Sigmoid colon (tissue), 7 donors: ENCODE measurements around the gene FAM149B1. TPM values are rescaled to one million over a fixed set of nuclear protein-coding genes. Genes with fewer than 3 reads are reported as not detected.

Experiments used
- DNase-seq: peaks from one replicate; pipeline ENCODE4 v3.0.0-alpha.2; 2019
- H3K27ac ChIP-seq, 4 donors: fragments of 200-600 bp; sonication (generic); one replicate each; pipeline ENCODE4 v1.5.1; 2016 to 2019; ENCODE audit warnings: mild to moderate bottlenecking in 1 of 4
- H3K27me3 ChIP-seq, 3 donors: fragments of 200-600 bp; sonication (generic); one replicate each; pipeline ENCODE4 v1.5.1; 2019; ENCODE audit warnings: mild to moderate bottlenecking in 1 of 3
- H3K36me3 ChIP-seq, 4 donors: fragments of 200-600 bp; sonication (generic); one replicate each; pipeline ENCODE4 v1.5.1; 2016 to 2019
- H3K4me1 ChIP-seq, 4 donors: fragments of 200-600 bp; sonication (generic); one replicate each; pipeline ENCODE4 v1.5.1; 2017 to 2019
- H3K4me3 ChIP-seq, 4 donors: fragments of 200-600 bp; sonication (generic); one replicate each; pipeline ENCODE4 v1.5.1; 2017 to 2019; ENCODE audit warnings: mild to moderate bottlenecking in 2 of 4, moderate library complexity in 1 of 4
- H3K9me3 ChIP-seq, 4 donors: fragments of 200-600 bp in 3 of 4; sonication (generic) in 3 of 4; one replicate each; pipeline versions ENCODE4 v1.5.1 to v1.6.1; 2013 to 2019
- CTCF ChIP-seq, 4 experiments: fragments of 450-650 bp in 3 of 4; fragments of 200-600 bp in 1 of 4; IDR thresholded peaks; one replicate each; pipeline ENCODE4 v1.5.1; 2016 to 2019; ENCODE audit warnings: antibody characterized with exemption in 4 of 4, mild to moderate bottlenecking in 3 of 4, moderate library complexity in 2 of 4
- EP300 ChIP-seq, 4 donors: sonication (generic); formaldehyde crosslinking; IDR thresholded peaks; one replicate each; pipeline ENCODE4 v1.6.1; 2017; ENCODE audit warnings: antibody characterized with exemption in 4 of 4
- POLR2A ChIP-seq, 2 donors: fragments of 450-650 bp; IDR thresholded peaks; one replicate each; pipeline ENCODE4 v1.6.1; 2016; ENCODE audit warnings: antibody characterized with exemption in 2 of 2, mild to moderate bottlenecking in 2 of 2, moderate library complexity in 2 of 2
- POLR2AphosphoS5 ChIP-seq, 4 donors: sonication (generic); formaldehyde crosslinking; IDR thresholded peaks; one replicate each; pipeline ENCODE4 v1.6.1; 2017; ENCODE audit warnings: antibody characterized with exemption in 4 of 4
- WGBS, 2 donors: extraction: QIAGEN DNeasy Blood & Tissue Kit; methylation state at CpG; one replicate each; pipeline ENCODE4 v1.1.7; 2013; 5-methylcytosine and 5-hydroxymethylcytosine counted together
- intact Hi-C: fragments of 100-400 bp; cut with DNase I; formaldehyde crosslinking; loops from one replicate; pipeline ENCODE4 v1.15.1; 2023
- polyA plus RNA-seq, 3 donors: library from polyadenylated mRNA; stranded (reverse); fragments of 200-250 nt; gene quantifications; one replicate each; pipeline ENCODE4 v1.2.3, GENCODE V29; 2013
- total RNA-seq, 4 donors: library from RNA; depleted of rRNA; stranded (reverse); fragments of >200 nt; gene quantifications; one replicate each; pipeline ENCODE4 v1.1.0, GENCODE V29; 2016
- donor health status: healthy with polysubstance abuse.
- donor health status: Bipolar disorder and iron deficiency.
- donor health status: healthy.

Gene FAM149B1
- total and polyA plus RNA-seq, 7 donors: 12.1 to 22.7 (median 14.4) TPM

GRCh38 chr10:73174148-73174925 is 6.4 kb downstream of the FAM149B1 start:
- peaks cover 0 to under 1% (median 0%) of the 10 kb centered on the region in 4 donors for H3K4me1 ChIP-seq
- H3K4me3 ChIP-seq: no peak overlapping the region
- TF ChIP-seq POLR2A (IDR thresholded peaks at IDR 0.05) (no peak), POLR2AphosphoS5 (IDR thresholded peaks at IDR 0.05) (no peak)
- no peak overlapping the region for H3K27ac ChIP-seq
- WGBS, 2 donors: 93 to 98% methylated on average over 1 of the region's 1 CpG
- no peaks in the 10 kb centered on the region for H3K27me3 ChIP-seq
- H3K36me3 ChIP-seq: peaks cover 0 to 37% (median 0%) of the 10 kb centered on the region in 4 donors
- no peak for DNase-seq
- H3K9me3 ChIP-seq: no peaks in the 10 kb centered on the region
- intact Hi-C loops: no loop called here

DNA sequence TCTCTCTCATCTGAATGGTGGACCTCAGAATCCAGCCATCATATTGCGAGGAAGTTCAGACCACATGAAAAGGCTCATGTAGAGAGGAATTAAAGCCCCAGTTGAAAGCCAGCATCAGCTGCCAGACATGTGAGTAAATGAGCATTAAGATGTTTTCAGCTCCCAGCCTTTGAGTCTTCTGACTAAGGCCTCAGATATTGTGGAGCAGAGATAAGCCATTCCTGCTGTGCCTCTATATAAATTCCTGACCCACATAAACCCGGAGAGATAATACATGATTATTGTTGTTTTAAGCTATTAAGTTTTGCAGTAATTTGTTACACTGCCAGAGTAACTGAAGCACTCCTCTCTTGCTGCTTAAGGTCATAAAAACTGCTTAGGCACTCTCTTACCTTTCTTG is 14.6 kb downstream of the FAM149B1 start:
- H3K4me1 ChIP-seq: no peaks in the 10 kb centered on the region
- peaks cover 0 to 67% (median 11%) of the 10 kb centered on the region in 4 donors for H3K36me3 ChIP-seq
- no peak overlapping the region for H3K4me3 ChIP-seq
- no peaks in the 10 kb centered on the region for H3K27me3 ChIP-seq
- no peak overlapping the region for H3K27ac ChIP-seq
- TF ChIP-seq EP300 (IDR thresholded peaks at IDR 0.05) (no peak), POLR2AphosphoS5 (IDR thresholded peaks at IDR 0.05) (no peak)
- WGBS, 2 donors: 80 to 85% methylated on average over 2 of the region's 2 CpGs
- no peaks in the 10 kb centered on the region for H3K9me3 ChIP-seq
- intact Hi-C loops: no loop called here
- no peak for DNase-seq

- 95% methylated on average over 3 of the region's 3 CpGs for WGBS, 2 donors
- TF ChIP-seq POLR2AphosphoS5 (IDR thresholded peaks at IDR 0.05) (no peak), EP300 (IDR thresholded peaks at IDR 0.05) (no peak), CTCF (IDR thresholded peaks at IDR 0.05) (no peak), POLR2A (IDR thresholded peaks at IDR 0.05) (no peak)
Observed at GRCh38 chr10:73183667-73184281, 15.9 kb downstream of the FAM149B1 start.

DNA sequence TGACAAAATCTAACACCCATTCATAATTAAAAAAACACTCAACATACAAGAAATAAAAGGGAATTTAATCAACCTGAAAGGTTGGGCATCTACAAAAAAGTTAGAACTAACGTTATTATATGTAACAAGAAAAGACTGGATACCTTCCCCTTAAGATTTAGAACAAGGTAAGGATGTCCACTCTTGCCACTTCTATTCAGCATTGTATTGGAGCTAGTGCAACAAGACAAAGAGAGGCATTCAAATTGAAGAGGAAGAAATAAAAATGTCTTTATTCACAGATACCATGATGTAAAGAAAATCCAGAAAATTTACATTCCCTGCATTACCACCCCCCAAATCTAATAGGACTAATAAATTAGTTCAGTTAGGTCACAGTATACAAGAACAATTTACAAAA is 18.3 kb downstream of the FAM149B1 start:
- WGBS, 2 donors: 88 to 95% methylated on average over 1 of the region's 1 CpG
- Histone ChIP-seq H3K27me3 (no peaks in the 10 kb centered on the region), H3K9me3 (no peaks in the 10 kb centered on the region), H3K27ac (no peak overlapping the region), H3K4me1 (no peaks in the 10 kb centered on the region), H3K4me3 (no peak overlapping the region), H3K36me3 (peaks cover 0 to 33% (median 8%) of the 10 kb centered on the region in 4 donors)
- TF ChIP-seq EP300 (IDR thresholded peaks at IDR 0.05) (no peak), CTCF (IDR thresholded peaks at IDR 0.05) (no peak), POLR2AphosphoS5 (IDR thresholded peaks at IDR 0.05) (no peak), POLR2A (IDR thresholded peaks at IDR 0.05) (no peak)
- intact Hi-C loops: no loop called here
- DNase-seq: no peak

More at GRCh38 chr10:73183667-73184281, 15.9 kb downstream of the FAM149B1 start:
- Histone ChIP-seq H3K36me3 (peaks cover 0 to 57% (median 11%) of the 10 kb centered on the region in 4 donors), H3K4me1 (no peaks in the 10 kb centered on the region), H3K9me3 (no peaks in the 10 kb centered on the region), H3K4me3 (no peak overlapping the region), H3K27ac (no peak overlapping the region), H3K27me3 (no peaks in the 10 kb centered on the region)
- intact Hi-C loops: no loop called here
- DNase-seq: no peak

DNA sequence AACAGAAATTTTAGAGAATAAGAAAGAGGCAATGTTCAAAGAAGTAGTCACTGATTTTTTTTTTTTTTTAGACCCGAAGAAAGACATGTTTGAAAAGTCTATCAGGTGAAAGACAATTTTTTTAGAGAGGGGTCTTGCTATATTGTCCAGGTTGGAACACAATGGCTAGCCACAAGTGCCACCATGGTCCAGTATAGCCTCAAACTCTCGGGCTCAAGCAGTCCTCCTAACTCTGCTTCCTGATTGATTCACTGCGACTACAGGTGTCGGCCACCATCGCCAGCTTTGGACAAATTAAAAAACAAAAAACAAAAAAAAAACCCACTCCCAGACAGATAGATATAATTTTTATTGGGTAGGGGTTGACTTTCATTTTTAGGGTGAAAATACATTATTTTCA is 22.3 kb downstream of the FAM149B1 start:
- H3K27me3 ChIP-seq: no peaks in the 10 kb centered on the region
- H3K36me3 ChIP-seq: peaks cover 0 to 34% (median 0%) of the 10 kb centered on the region in 4 donors
- intact Hi-C loops: no loop called here
- DNase-seq: no peak
- no peaks in the 10 kb centered on the region for H3K9me3 ChIP-seq
- 96 to 97% methylated on average over 5 of the region's 5 CpGs for WGBS, 2 donors
- no peak overlapping the region for H3K4me3 ChIP-seq
- no peak overlapping the region for H3K27ac ChIP-seq
- TF ChIP-seq POLR2A (IDR thresholded peaks at IDR 0.05) (no peak), POLR2AphosphoS5 (IDR thresholded peaks at IDR 0.05) (no peak), EP300 (IDR thresholded peaks at IDR 0.05) (no peak), CTCF (IDR thresholded peaks at IDR 0.05) (no peak)
- no peaks in the 10 kb centered on the region for H3K4me1 ChIP-seq
